Left ventricle myocardium inferior (tissue), 1 donor: ENCODE data around the gene THBS1. TPM values are rescaled to one million over a fixed set of nuclear protein-coding genes. Genes with fewer than 3 reads are reported as not detected.
A peak's percentile ranks its signal among the peaks of the same experiment; 100 is the strongest.

ENCODE experiments used
- DNase-seq: peaks from one replicate; pipeline ENCODE4 v3.0.0-alpha.2; 2020
- H3K27ac ChIP-seq: fragments of 200-600 bp; replicated peaks from 2 replicates; pipeline ENCODE4 v1.8.0; 2021
- H3K27me3 ChIP-seq: fragments of 200-600 bp; 2 replicates; pipeline ENCODE4 v1.8.0; 2021; ENCODE audit warnings: low read depth
- H3K36me3 ChIP-seq: fragments of 200-600 bp; 2 replicates; pipeline ENCODE4 v1.8.0; 2021
- H3K4me1 ChIP-seq: fragments of 200-600 bp; 2 replicates; pipeline ENCODE4 v1.8.0; 2021
- H3K4me3 ChIP-seq: fragments of 200-600 bp; 2 replicates; pipeline ENCODE4 v1.8.0; 2021; ENCODE audit warnings: mild to moderate bottlenecking, moderate library complexity
- H3K9me3 ChIP-seq: fragments of 200-600 bp; replicated peaks from 2 replicates; pipeline ENCODE4 v1.8.0; 2021
- CTCF ChIP-seq: fragments of 200-600 bp; IDR thresholded peaks from 2 replicates; pipeline ENCODE4 v1.8.0; 2021; ENCODE audit warnings: antibody characterized with exemption, mild to moderate bottlenecking, borderline replicate concordance
- intact Hi-C: fragments of 100-400 bp; cut with micrococcal nuclease; formaldehyde crosslinking; loops from one replicate; pipeline ENCODE4 v1.11.0; 2022
- total RNA-seq: library from RNA; stranded (reverse); fragmentation: NEBNext Ultra II Directional; extraction: Animal tissue kit (Norgen Biotek cat#: 25700); gene quantifications from one replicate; pipeline ENCODE4 v1.2.1, GENCODE V29; 2021
- donor health status: DM: no; HTN: yes; CAD: no; lungs with severe emphysema.

THBS1 gene
- total RNA-seq, 1 donor from 2014 or later, result 47.4 TPM

- intact Hi-C loops, result loop anchor here (5.0 to 10.0 kb wide), 2 partner anchors 411 to 758 kb away; no protein-coding TSS in a partner anchor
- peak overlapping the region; percentile 89 for H3K27ac ChIP-seq
- DNase-seq, result no peak
- peak overlapping the region; percentile 78 for H3K4me3 ChIP-seq
- TF ChIP-seq CTCF, result no peak
- H3K27me3 ChIP-seq, result peaks cover 4% of the 10 kb centered on the region
- peaks cover 50% of the 10 kb centered on the region for H3K36me3 ChIP-seq
- no peaks in the 10 kb centered on the region for H3K9me3 ChIP-seq
- H3K4me1 ChIP-seq, result peaks cover 88% of the 10 kb centered on the region
Measured at GRCh38 chr15:39582977-39583595, 2.2 kb downstream of the THBS1 start.

GRCh38 chr15:39583596-39584265, 2.9 kb downstream of the THBS1 start:
- peaks cover 86% of the 10 kb centered on the region for H3K4me1 ChIP-seq

GRCh38 chr15:39584266-39584659, 3.4 kb downstream of the THBS1 start:
- peaks cover 81% of the 10 kb centered on the region for H3K4me1 ChIP-seq
- no peak for DNase-seq
- TF ChIP-seq CTCF, result no peak
- no peaks in the 10 kb centered on the region for H3K9me3 ChIP-seq
- H3K27ac ChIP-seq, result no peak overlapping the region
- intact Hi-C loops, result loop anchor here (5.0 to 10.0 kb wide), 2 partner anchors 412 to 759 kb away; no protein-coding TSS in a partner anchor
- H3K4me3 ChIP-seq, result peak overlapping the region; percentile 78
- H3K27me3 ChIP-seq, result peaks cover 4% of the 10 kb centered on the region
- peaks cover 61% of the 10 kb centered on the region for H3K36me3 ChIP-seq

More at GRCh38 chr15:39583596-39584265, 2.9 kb downstream of the THBS1 start:
- intact Hi-C loops, result loop anchor here (5.0 to 10.0 kb wide), 2 partner anchors 411 to 759 kb away; no protein-coding TSS in a partner anchor
- peaks cover 56% of the 10 kb centered on the region for H3K36me3 ChIP-seq
- peak; percentile 51 for TF ChIP-seq CTCF
- peak overlapping the region; percentile 78 for H3K4me3 ChIP-seq
- DNase-seq, result no peak
- peaks cover 4% of the 10 kb centered on the region for H3K27me3 ChIP-seq
- H3K9me3 ChIP-seq, result no peaks in the 10 kb centered on the region
- H3K27ac ChIP-seq, result peak overlapping the region; percentile 89

- intact Hi-C loops, result loop anchor here (5.0 to 10.0 kb wide), 2 partner anchors 413 to 760 kb away; no protein-coding TSS in a partner anchor
- peaks cover 67% of the 10 kb centered on the region for H3K36me3 ChIP-seq
Measured at GRCh38 chr15:39584662-39585388, 3.9 kb downstream of the THBS1 start.

More at GRCh38 chr15:39584662-39585388, 3.9 kb downstream of the THBS1 start:
- no peak for DNase-seq
- TF ChIP-seq CTCF, result no peak
- Histone ChIP-seq H3K4me3 (peak overlapping the region; percentile 78), H3K4me1 (peaks cover 75% of the 10 kb centered on the region), H3K27me3 (peaks cover 4% of the 10 kb centered on the region), H3K27ac (no peak overlapping the region), H3K9me3 (no peaks in the 10 kb centered on the region)
